Retina (tissue), 1 donor: ENCODE results near the gene DDR2.
"Not testable (repeated sequence)": the region's sequence is repeated elsewhere in the genome, so short reads cannot be mapped to it uniquely, and the experiment has no call there.

Experiments used
- DNase-seq: peaks from one replicate; pipeline ENCODE4 v3.0.0-alpha.2; 2016

DDR2 gene

GRCh38 chr1:162727493-162727892 lies 95.2 kb downstream of the DDR2 start:
- DNase-seq, result not testable (repeated sequence)

- no peak for DNase-seq
These were observed 96.3 kb downstream of the DDR2 start for GRCh38 chr1:162728573-162728972.

GRCh38 chr1:162729195-162729774 lies 97.0 kb downstream of the DDR2 start:
- not testable (repeated sequence) for DNase-seq

GRCh38 chr1:162732094-162732493 lies 99.8 kb downstream of the DDR2 start:
- DNase-seq, result no peak

- no peak for DNase-seq
These were observed 100.5 kb downstream of the DDR2 start for GRCh38 chr1:162732566-162733335.

- no peak for DNase-seq
These were observed 101.0 kb downstream of the DDR2 start for GRCh38 chr1:162733336-162733590.

GRCh38 chr1:162734047-162734446 lies 101.8 kb downstream of the DDR2 start:
- no peak for DNase-seq

- no peak for DNase-seq
These were observed 103.9 kb downstream of the DDR2 start for GRCh38 chr1:162736184-162736583.

GRCh38 chr1:162736633-162737067 lies 104.4 kb downstream of the DDR2 start:
- no peak for DNase-seq

- DNase-seq, result no peak
These were observed 108.5 kb downstream of the DDR2 start for GRCh38 chr1:162740755-162741154.

GRCh38 chr1:162741574-162741973 lies 109.3 kb downstream of the DDR2 start:
- no peak for DNase-seq

GRCh38 chr1:162746264-162746942 lies 114.1 kb downstream of the DDR2 start:
- DNase-seq, result not testable (repeated sequence)

GRCh38 chr1:162753001-162753658 lies 120.9 kb downstream of the DDR2 start:
- DNase-seq, result no peak

- no peak for DNase-seq
These were observed 121.8 kb downstream of the DDR2 start for GRCh38 chr1:162753998-162754585.

GRCh38 chr1:162755306-162755705 lies 123.0 kb downstream of the DDR2 start:
- no peak for DNase-seq

- DNase-seq, result no peak
These were observed 124.3 kb downstream of the DDR2 start for GRCh38 chr1:162756523-162756922.

- DNase-seq, result no peak
These were observed 125.2 kb downstream of the DDR2 start for GRCh38 chr1:162757476-162757875.

- DNase-seq, result no peak
These were observed 133.5 kb downstream of the DDR2 start for GRCh38 chr1:162765788-162766187.

- DNase-seq, result no peak
These were observed 140.4 kb downstream of the DDR2 start for GRCh38 chr1:162772571-162773154.

GRCh38 chr1:162774007-162774406 lies 141.7 kb downstream of the DDR2 start:
- no peak for DNase-seq

- no peak for DNase-seq
These were observed 146.8 kb downstream of the DDR2 start for GRCh38 chr1:162779043-162779442.

GRCh38 chr1:162782671-162783070 lies 150.4 kb downstream of the DDR2 start:
- DNase-seq, result no peak

GRCh38 chr1:162784926-162785325 lies 152.7 kb downstream of the DDR2 start:
- DNase-seq, result not testable (repeated sequence)
